Measurements from ENCODE around the gene MECR. TPM values are rescaled to one million over a fixed set of nuclear protein-coding genes. Genes with fewer than 3 reads are reported as not detected.

MECR gene
- polyA plus RNA-seq, 1 donor: 23.8 TPM

DNA sequence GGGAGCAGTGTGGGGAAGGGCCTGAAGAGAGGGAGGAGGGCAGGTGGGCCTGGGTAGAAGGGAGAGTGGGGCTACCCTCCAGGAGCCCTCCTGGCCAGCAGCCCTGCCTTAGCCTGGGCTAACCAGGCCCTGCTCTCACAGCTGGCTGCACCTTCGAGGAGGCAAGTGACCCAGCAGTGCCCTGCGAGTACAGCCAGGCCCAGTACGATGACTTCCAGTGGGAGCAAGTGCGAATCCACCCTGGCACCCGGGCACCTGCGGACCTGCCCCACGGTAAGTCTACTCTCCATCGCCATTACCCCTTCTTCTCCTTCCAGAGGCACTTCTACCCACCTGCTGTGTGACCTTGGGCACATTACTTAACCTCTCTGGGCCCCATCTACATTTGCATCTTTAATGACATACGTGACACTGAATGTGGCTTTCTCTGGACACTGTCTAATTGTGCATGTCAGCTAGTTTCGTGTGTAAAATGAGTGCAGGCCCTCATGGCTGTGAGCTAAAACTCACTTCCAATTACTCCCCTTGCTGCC is 24.5 kb upstream of the MECR start:
- H3K9me3 ChIP-seq (ENCODE audit: control insufficient read depth, low read depth, low read length): no peaks in the 10 kb centered on the region
- no peak for DNase-seq
- H3K27ac ChIP-seq (ENCODE audit: low read length): no peak overlapping the region
- H3K27me3 ChIP-seq (ENCODE audit: control insufficient read depth, insufficient read depth, low read length): peaks cover 16% of the 10 kb centered on the region
- 83% methylated on average over 1 of the region's 10 CpGs for WGBS (ENCODE audit: insufficient coverage, low lambda C conversion rate)
- no peaks in the 10 kb centered on the region for H3K36me3 ChIP-seq (ENCODE audit: control insufficient read depth, insufficient read depth, low read length)
- H3K4me1 ChIP-seq (ENCODE audit: control insufficient read depth, insufficient read depth, low read length): peaks cover 8% of the 10 kb centered on the region
- H3K4me3 ChIP-seq (ENCODE audit: low read length): no peak overlapping the region

DNA sequence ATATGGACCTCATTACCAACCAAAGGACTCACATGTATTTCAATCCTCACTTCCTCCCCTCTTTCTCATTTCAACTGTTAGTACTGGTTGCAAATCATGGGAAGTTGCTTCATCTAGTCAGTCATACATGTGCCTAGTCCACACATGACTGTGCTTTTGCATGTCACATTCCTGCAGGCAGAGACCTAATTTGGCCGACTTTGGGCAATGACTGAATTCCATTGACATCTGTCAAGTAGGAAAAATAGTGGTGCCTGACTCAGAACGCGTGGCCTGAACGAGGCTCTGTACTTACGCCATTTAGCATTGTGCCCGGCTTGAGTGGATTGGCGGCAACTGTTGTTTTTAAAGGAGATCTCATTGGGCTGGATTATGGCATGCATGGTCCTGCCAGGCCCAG is 23.6 kb upstream of the MECR start:
- DNase-seq: no peak
- H3K36me3 ChIP-seq (ENCODE audit: control insufficient read depth, insufficient read depth, low read length): no peaks in the 10 kb centered on the region
- WGBS (ENCODE audit: insufficient coverage, low lambda C conversion rate): no CpG with 5 or more reads among the region's 7 CpGs
- no peaks in the 10 kb centered on the region for H3K9me3 ChIP-seq (ENCODE audit: control insufficient read depth, low read depth, low read length)
- peaks cover 2% of the 10 kb centered on the region for H3K4me1 ChIP-seq (ENCODE audit: control insufficient read depth, insufficient read depth, low read length)
- no peak overlapping the region for H3K4me3 ChIP-seq (ENCODE audit: low read length)
- peaks cover 10% of the 10 kb centered on the region for H3K27me3 ChIP-seq (ENCODE audit: control insufficient read depth, insufficient read depth, low read length)
- H3K27ac ChIP-seq (ENCODE audit: low read length): no peak overlapping the region

DNA sequence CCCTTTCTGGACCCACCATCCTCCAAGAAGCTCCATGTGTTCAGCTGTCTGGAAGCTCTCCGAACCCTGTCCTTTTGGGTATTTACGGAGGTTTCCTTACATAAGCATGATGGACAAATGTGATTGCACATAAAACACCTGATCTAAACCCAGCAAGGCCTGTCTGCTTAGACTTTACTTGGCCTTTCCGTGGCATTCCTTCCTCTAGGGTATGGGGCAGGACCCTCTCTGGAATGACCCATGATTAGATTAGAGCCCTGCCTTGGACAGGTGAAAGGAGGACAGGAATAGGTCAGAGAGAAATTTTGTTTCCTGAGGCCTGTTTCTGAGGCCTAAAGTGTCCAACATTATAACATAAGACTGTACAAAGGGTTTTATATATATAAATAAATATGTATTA is 22.4 kb upstream of the MECR start:
- Histone ChIP-seq H3K27me3 (ENCODE audit: control insufficient read depth, insufficient read depth, low read length) (peaks cover 2% of the 10 kb centered on the region), H3K4me1 (ENCODE audit: control insufficient read depth, insufficient read depth, low read length) (no peaks in the 10 kb centered on the region), H3K4me3 (ENCODE audit: low read length) (no peak overlapping the region), H3K9me3 (ENCODE audit: control insufficient read depth, low read depth, low read length) (no peaks in the 10 kb centered on the region), H3K36me3 (ENCODE audit: control insufficient read depth, insufficient read depth, low read length) (no peaks in the 10 kb centered on the region), H3K27ac (ENCODE audit: low read length) (no peak overlapping the region)
- no CpG with 5 or more reads among the region's 3 CpGs for WGBS (ENCODE audit: insufficient coverage, low lambda C conversion rate)
- no peak for DNase-seq

DNA sequence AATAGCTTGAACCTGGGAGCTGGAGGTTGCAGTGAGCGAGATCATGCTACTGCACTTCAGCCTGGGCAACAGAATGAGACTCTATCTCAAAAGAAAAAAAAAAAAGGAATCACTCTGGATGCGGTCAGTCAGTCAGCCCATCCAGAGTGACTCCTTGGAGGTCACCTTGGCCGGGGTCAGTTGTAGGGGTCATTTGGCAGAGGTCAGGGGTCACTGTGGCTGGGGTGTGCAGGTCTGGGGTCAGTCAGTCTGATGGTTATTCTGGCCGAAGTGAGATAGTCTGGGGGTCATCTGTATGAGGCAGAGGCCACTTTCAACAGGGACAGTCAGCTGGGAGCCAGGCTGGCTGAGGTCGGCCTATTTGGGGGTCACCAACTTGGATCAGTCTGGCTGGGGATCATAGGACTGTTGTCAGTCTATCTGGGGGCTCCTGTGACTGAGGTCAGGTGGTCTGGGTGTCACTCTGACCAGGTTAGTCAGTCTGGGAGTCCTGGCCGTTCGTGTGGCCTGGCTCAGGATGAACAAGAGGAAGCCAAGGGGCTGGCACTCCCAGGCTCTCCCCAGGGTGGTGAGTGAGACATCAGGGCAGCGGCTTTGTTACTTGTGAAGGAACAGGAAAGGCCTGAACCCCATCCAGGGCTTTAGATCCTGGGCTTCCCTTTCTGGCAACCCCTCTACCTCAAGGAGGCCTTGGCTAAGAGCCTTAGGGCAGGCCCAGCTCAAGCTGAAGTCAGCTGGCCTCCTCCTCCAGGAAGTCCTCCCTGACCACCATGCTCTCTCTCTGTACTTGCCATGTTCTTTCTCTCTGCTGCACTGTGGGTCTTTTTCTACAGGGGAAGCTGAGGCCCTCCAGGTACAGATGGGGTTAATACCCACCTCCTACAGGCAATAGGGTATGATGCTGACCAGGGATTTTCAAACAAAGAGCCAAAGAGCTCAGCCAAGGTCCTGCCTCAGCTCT is 20.7 kb upstream of the MECR start:
- Histone ChIP-seq H3K36me3 (ENCODE audit: control insufficient read depth, insufficient read depth, low read length) (no peaks in the 10 kb centered on the region), H3K4me1 (ENCODE audit: control insufficient read depth, insufficient read depth, low read length) (no peaks in the 10 kb centered on the region), H3K4me3 (ENCODE audit: low read length) (no peak overlapping the region), H3K9me3 (ENCODE audit: control insufficient read depth, low read depth, low read length) (no peaks in the 10 kb centered on the region), H3K27me3 (ENCODE audit: control insufficient read depth, insufficient read depth, low read length) (no peaks in the 10 kb centered on the region), H3K27ac (ENCODE audit: low read length) (no peak overlapping the region)
- DNase-seq: no peak
- no CpG with 5 or more reads among the region's 8 CpGs for WGBS (ENCODE audit: insufficient coverage, low lambda C conversion rate)

- Histone ChIP-seq H3K27me3 (ENCODE audit: control insufficient read depth, insufficient read depth, low read length) (no peaks in the 10 kb centered on the region), H3K36me3 (ENCODE audit: control insufficient read depth, insufficient read depth, low read length) (no peaks in the 10 kb centered on the region), H3K9me3 (ENCODE audit: control insufficient read depth, low read depth, low read length) (no peaks in the 10 kb centered on the region), H3K4me3 (ENCODE audit: low read length) (no peak overlapping the region), H3K4me1 (ENCODE audit: control insufficient read depth, insufficient read depth, low read length) (no peaks in the 10 kb centered on the region), H3K27ac (ENCODE audit: low read length) (no peak overlapping the region)
- WGBS (ENCODE audit: insufficient coverage, low lambda C conversion rate): no CpG with 5 or more reads among the region's 2 CpGs
- DNase-seq: no peak
Observed at GRCh38 chr1:29249951-29250581, 19.3 kb upstream of the MECR start.

- no CpG with 5 or more reads among the region's 8 CpGs for WGBS (ENCODE audit: insufficient coverage, low lambda C conversion rate)
- Histone ChIP-seq H3K4me3 (ENCODE audit: low read length) (no peak overlapping the region), H3K27me3 (ENCODE audit: control insufficient read depth, insufficient read depth, low read length) (no peaks in the 10 kb centered on the region), H3K27ac (ENCODE audit: low read length) (no peak overlapping the region), H3K4me1 (ENCODE audit: control insufficient read depth, insufficient read depth, low read length) (no peaks in the 10 kb centered on the region), H3K36me3 (ENCODE audit: control insufficient read depth, insufficient read depth, low read length) (no peaks in the 10 kb centered on the region), H3K9me3 (ENCODE audit: control insufficient read depth, low read depth, low read length) (no peaks in the 10 kb centered on the region)
- DNase-seq: no peak
Observed at GRCh38 chr1:29249170-29249691, 18.5 kb upstream of the MECR start.

DNA sequence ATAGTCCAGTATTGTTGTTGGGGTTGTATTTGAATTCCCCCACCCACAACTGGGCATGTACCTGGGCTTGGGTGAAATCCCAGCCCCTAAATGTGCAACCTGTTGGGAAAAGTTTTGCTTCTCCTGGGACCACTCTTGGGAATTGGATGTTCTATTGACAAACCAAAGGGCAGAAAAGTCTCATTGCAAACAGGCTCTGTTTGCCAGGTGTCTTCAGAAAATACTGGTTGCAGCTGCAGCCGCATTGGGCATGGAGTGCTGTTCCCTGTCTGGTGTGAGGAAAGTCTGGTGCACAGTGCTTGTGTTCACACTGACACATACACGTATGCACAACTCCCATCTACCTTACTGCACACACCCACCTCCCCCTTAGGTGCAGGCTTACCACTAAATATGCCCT is 17.7 kb upstream of the MECR start:
- no CpG with 5 or more reads among the region's 2 CpGs for WGBS (ENCODE audit: insufficient coverage, low lambda C conversion rate)
- no peaks in the 10 kb centered on the region for H3K27me3 ChIP-seq (ENCODE audit: control insufficient read depth, insufficient read depth, low read length)
- H3K36me3 ChIP-seq (ENCODE audit: control insufficient read depth, insufficient read depth, low read length): no peaks in the 10 kb centered on the region
- DNase-seq: no peak
- H3K4me1 ChIP-seq (ENCODE audit: control insufficient read depth, insufficient read depth, low read length): no peaks in the 10 kb centered on the region
- H3K27ac ChIP-seq (ENCODE audit: low read length): no peak overlapping the region
- no peak overlapping the region for H3K4me3 ChIP-seq (ENCODE audit: low read length)
- no peaks in the 10 kb centered on the region for H3K9me3 ChIP-seq (ENCODE audit: control insufficient read depth, low read depth, low read length)

DNA sequence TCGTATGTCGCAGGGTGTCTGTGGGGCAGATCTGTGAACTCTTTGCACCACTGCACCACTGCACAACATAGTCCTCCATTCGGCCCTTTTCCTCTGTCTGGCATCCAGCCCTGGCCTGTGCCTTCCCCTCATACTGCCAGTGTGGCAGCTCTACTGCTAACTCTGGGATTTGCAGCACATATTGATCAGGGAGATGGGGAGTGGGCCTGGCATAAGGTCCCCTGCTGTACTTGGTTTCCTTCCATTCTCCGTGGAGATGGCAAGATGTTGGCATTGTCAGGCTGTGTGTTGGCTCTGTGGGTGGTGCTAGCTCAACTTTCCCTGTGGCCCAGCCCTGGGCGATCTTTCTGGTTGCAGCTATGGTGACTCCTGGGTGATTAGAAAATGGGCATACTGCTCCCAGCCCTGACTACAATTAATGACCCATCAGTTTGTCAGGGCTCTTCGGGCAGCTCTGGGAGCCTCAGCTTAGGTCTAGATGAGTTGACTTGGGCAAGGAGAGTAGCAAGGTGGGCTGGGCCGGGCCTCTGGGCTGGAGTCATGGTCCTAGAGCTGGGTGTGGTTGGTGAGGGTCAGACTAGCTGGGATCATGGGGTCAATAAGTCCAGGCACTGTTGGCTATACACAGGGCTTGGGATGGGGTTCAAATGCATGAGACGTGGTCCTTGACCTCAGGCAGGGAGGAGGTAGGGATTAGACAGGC is 17.0 kb upstream of the MECR start:
- H3K4me1 ChIP-seq (ENCODE audit: control insufficient read depth, insufficient read depth, low read length): no peaks in the 10 kb centered on the region
- no peaks in the 10 kb centered on the region for H3K36me3 ChIP-seq (ENCODE audit: control insufficient read depth, insufficient read depth, low read length)
- no peak for DNase-seq
- no CpG with 5 or more reads among the region's 8 CpGs for WGBS (ENCODE audit: insufficient coverage, low lambda C conversion rate)
- H3K27ac ChIP-seq (ENCODE audit: low read length): no peak overlapping the region
- no peaks in the 10 kb centered on the region for H3K27me3 ChIP-seq (ENCODE audit: control insufficient read depth, insufficient read depth, low read length)
- no peak overlapping the region for H3K4me3 ChIP-seq (ENCODE audit: low read length)
- H3K9me3 ChIP-seq (ENCODE audit: control insufficient read depth, low read depth, low read length): no peaks in the 10 kb centered on the region

GRCh38 chr1:29247044-29247443 is 16.3 kb upstream of the MECR start:
- Histone ChIP-seq H3K9me3 (ENCODE audit: control insufficient read depth, low read depth, low read length) (no peaks in the 10 kb centered on the region), H3K36me3 (ENCODE audit: control insufficient read depth, insufficient read depth, low read length) (no peaks in the 10 kb centered on the region), H3K27ac (ENCODE audit: low read length) (no peak overlapping the region), H3K27me3 (ENCODE audit: control insufficient read depth, insufficient read depth, low read length) (no peaks in the 10 kb centered on the region), H3K4me1 (ENCODE audit: control insufficient read depth, insufficient read depth, low read length) (no peaks in the 10 kb centered on the region), H3K4me3 (ENCODE audit: low read length) (no peak overlapping the region)
- no peak for DNase-seq
- WGBS (ENCODE audit: insufficient coverage, low lambda C conversion rate): no CpG with 5 or more reads among the region's 3 CpGs

- no peak for DNase-seq
- no peaks in the 10 kb centered on the region for H3K4me1 ChIP-seq (ENCODE audit: control insufficient read depth, insufficient read depth, low read length)
- H3K27me3 ChIP-seq (ENCODE audit: control insufficient read depth, insufficient read depth, low read length): no peaks in the 10 kb centered on the region
- no peak overlapping the region for H3K27ac ChIP-seq (ENCODE audit: low read length)
- no CpG with 5 or more reads among the region's 5 CpGs for WGBS (ENCODE audit: insufficient coverage, low lambda C conversion rate)
- H3K9me3 ChIP-seq (ENCODE audit: control insufficient read depth, low read depth, low read length): no peaks in the 10 kb centered on the region
- no peaks in the 10 kb centered on the region for H3K36me3 ChIP-seq (ENCODE audit: control insufficient read depth, insufficient read depth, low read length)
- H3K4me3 ChIP-seq (ENCODE audit: low read length): no peak overlapping the region
Observed at GRCh38 chr1:29245876-29246275, 15.1 kb upstream of the MECR start.

Data from large intestine (tissue), 3 donors.